Measurements from ENCODE around the gene PLEKHM2.
A peak's percentile ranks its signal among the peaks of the same experiment; 100 is the strongest.

PLEKHM2 gene, protein sequence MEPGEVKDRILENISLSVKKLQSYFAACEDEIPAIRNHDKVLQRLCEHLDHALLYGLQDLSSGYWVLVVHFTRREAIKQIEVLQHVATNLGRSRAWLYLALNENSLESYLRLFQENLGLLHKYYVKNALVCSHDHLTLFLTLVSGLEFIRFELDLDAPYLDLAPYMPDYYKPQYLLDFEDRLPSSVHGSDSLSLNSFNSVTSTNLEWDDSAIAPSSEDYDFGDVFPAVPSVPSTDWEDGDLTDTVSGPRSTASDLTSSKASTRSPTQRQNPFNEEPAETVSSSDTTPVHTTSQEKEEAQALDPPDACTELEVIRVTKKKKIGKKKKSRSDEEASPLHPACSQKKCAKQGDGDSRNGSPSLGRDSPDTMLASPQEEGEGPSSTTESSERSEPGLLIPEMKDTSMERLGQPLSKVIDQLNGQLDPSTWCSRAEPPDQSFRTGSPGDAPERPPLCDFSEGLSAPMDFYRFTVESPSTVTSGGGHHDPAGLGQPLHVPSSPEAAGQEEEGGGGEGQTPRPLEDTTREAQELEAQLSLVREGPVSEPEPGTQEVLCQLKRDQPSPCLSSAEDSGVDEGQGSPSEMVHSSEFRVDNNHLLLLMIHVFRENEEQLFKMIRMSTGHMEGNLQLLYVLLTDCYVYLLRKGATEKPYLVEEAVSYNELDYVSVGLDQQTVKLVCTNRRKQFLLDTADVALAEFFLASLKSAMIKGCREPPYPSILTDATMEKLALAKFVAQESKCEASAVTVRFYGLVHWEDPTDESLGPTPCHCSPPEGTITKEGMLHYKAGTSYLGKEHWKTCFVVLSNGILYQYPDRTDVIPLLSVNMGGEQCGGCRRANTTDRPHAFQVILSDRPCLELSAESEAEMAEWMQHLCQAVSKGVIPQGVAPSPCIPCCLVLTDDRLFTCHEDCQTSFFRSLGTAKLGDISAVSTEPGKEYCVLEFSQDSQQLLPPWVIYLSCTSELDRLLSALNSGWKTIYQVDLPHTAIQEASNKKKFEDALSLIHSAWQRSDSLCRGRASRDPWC

DNA sequence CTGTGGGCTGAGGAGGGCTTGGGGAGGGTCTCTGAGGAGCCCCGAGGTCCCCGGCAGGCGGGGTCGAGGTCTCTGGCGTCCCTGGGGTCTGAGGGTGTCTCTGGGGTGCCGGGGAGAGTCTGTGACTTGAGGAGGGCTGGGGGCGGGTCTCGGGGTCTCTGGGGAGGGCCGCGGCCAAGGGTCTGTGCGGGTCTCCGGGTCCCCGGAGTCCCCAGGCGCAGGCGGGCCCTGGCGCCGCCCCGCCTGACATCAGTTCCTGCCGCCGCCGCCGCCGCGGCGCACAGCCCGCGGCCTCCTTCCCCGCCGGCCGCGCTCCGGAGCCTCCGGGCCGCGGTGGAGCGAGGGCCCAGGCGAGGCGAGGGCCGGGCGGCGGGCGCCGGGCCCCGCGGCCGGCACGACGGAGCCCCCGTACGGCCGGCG is at the start of gene PLEKHM2:
Gene PLEKHM2, plus strand, starts transcription at position 279 of the 420 bp plus-strand sequence. CDS start 239 bp downstream, outside the sequence.
- peak; percentile 27 for DNase-seq (ENCODE audit: low read depth)
- TF ChIP-seq, protein P1, sequence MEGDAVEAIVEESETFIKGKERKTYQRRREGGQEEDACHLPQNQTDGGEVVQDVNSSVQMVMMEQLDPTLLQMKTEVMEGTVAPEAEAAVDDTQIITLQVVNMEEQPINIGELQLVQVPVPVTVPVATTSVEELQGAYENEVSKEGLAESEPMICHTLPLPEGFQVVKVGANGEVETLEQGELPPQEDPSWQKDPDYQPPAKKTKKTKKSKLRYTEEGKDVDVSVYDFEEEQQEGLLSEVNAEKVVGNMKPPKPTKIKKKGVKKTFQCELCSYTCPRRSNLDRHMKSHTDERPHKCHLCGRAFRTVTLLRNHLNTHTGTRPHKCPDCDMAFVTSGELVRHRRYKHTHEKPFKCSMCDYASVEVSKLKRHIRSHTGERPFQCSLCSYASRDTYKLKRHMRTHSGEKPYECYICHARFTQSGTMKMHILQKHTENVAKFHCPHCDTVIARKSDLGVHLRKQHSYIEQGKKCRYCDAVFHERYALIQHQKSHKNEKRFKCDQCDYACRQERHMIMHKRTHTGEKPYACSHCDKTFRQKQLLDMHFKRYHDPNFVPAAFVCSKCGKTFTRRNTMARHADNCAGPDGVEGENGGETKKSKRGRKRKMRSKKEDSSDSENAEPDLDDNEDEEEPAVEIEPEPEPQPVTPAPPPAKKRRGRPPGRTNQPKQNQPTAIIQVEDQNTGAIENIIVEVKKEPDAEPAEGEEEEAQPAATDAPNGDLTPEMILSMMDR (conservative IDR thresholded peaks at IDR 0.05; ENCODE audit: control insufficient read depth, insufficient read depth, low read depth, low read length) = no peak
- peak within 1 kb of the TSS; percentile 81 for H3K4me3 ChIP-seq (ENCODE audit: control insufficient read depth, low read depth, low read length)

DNA sequence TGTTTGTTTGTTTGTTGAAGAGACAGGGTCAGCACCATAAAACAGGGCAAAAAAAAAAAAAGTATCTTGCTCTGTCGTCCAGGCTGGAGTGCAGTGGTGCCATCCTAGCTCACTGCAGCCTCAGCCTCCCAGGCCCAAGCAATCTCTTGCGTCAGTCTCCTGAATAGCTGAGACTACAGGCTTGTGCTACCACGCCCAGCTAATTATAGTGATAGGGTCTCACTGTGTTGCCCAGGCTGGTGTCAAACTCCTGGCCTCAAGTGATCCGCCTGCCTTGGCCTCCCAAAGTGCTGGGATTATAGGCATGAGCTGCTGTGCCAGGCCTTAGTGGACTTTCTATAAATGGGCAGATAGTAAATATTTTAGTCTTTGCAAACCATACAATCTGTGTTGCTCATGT is 47.7 kb upstream of the PLEKHM2 start:
- TF ChIP-seq, protein P1 (conservative IDR thresholded peaks at IDR 0.05; ENCODE audit: control insufficient read depth, insufficient read depth, low read depth, low read length) = no peak
- no peak overlapping the region for H3K4me3 ChIP-seq (ENCODE audit: control insufficient read depth, low read depth, low read length)
- DNase-seq (ENCODE audit: low read depth) = no peak

DNA sequence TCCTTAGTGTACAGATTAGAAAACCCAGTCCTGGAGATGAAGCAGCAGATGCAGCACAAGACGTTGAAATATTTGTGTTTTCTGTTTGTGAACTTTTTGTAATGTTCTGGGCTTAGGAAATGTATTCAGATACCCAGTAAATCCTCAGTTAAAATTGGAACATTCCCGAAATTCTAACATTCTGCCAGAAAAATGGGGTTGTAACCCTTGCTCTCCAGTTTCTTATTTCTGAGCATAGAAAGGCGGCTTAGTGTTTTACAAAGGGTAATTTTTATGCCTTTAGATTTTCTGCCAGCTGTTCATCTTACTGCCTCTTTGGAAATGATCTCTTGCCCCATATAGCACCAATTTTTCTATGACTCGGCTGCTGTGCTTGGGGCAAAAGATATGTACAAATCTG is 46.3 kb upstream of the PLEKHM2 start:
- no peak for DNase-seq (ENCODE audit: low read depth)
- TF ChIP-seq, protein P1 (conservative IDR thresholded peaks at IDR 0.05; ENCODE audit: control insufficient read depth, insufficient read depth, low read depth, low read length) = no peak
- H3K4me3 ChIP-seq (ENCODE audit: control insufficient read depth, low read depth, low read length) = no peak overlapping the region

DNA sequence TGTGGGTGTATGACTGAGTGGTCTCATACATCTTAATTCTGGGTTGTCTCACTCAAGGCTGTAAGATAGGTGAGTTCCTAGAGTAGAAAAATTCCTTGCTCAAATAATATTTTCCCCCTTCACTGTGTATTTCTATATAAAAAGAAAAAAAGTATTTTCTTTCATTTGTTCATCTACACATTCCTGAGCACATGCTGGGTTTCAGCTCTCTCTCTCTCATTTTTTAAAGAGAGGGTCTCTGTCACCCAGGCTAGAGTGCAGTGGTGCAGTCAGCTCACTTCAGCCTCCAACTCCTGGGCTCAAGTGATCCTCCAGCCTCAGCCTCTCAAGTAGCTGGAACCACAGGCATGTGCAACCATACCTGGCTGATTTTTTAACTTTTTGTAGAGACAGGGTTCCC is 44.9 kb upstream of the PLEKHM2 start:
- no peak overlapping the region for H3K4me3 ChIP-seq (ENCODE audit: control insufficient read depth, low read depth, low read length)
- TF ChIP-seq, protein P1 (conservative IDR thresholded peaks at IDR 0.05; ENCODE audit: control insufficient read depth, insufficient read depth, low read depth, low read length) = no peak
- no peak for DNase-seq (ENCODE audit: low read depth)

DNA sequence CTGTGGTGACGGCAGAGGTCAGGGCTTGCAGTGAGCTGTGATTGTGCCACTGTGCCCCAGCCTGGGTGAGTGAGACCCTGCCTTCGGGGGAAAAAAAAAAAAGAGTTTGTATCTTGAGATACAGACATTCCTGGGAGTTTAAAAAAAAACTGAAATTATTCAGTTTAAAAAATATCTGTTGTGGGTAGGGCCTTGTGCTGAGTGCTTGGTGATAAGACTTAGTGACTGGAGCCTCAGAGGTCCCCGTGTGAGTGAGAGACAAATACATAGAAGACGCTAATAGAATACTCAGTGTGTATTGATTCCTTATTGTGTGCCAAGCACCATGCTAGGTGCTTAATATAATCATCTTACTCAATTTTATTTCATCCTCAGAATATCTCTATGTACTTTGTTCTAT is 44.2 kb upstream of the PLEKHM2 start:
- no peak for DNase-seq (ENCODE audit: low read depth)
- H3K4me3 ChIP-seq (ENCODE audit: control insufficient read depth, low read depth, low read length) = no peak overlapping the region
- TF ChIP-seq, protein P1 (conservative IDR thresholded peaks at IDR 0.05; ENCODE audit: control insufficient read depth, insufficient read depth, low read depth, low read length) = no peak

DNA sequence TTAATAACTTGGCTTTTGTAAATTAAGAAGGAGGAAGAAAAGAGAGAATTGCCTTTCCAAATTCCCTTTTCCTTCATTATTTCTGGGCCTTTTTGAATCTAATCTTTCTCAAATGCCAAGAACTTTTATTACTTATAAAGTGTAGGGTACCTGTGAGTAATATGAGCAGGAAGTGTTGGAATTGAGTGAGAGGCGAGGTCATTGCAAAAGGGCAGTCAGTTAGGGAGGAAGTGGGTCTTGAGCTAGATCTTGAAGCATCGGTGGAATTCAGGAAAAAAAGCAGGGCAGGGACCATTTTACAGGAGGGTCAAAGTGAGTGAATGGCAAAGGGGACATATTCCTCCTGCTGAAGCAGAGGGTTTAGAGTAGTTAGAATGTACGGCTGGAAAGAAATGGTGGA is 43.5 kb upstream of the PLEKHM2 start:
- DNase-seq (ENCODE audit: low read depth) = no peak
- TF ChIP-seq, protein P1 (conservative IDR thresholded peaks at IDR 0.05; ENCODE audit: control insufficient read depth, insufficient read depth, low read depth, low read length) = no peak

More for the DNA sequence above, 43.5 kb upstream of the PLEKHM2 start:
- H3K4me3 ChIP-seq (ENCODE audit: control insufficient read depth, low read depth, low read length) = no peak overlapping the region
